ENCODE results near the gene SLC29A1. TPM values are rescaled to one million over a fixed set of nuclear protein-coding genes. Genes with fewer than 3 reads are reported as not detected.

Gene SLC29A1
- total RNA-seq, 1 donor from 2014 or later, result 17.3 TPM

DNA sequence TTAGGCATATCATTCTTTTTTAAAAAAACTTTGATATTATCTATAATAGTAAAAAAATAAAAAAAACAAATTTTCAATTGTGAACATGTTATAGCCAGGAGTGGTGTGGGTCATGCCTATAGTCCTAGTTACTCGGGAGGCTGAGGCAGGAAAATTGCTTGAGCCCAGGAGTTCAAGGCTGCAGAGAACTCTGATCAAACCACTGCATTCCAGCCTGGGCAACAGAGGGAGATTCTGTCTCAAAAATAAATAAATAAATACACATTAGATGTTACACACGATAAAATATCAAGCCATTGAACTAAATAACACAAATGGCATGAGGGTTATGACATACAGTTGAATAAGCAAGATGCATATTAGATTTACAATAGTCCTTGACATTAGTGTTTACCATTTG, 34.6 kb upstream of the SLC29A1 start:
- CTCF ChIA-PET, result interaction anchor here (1.0 kb wide), 1 partner anchor 16 kb away, joined by 3 read pairs; no protein-coding TSS in a partner anchor
- DNase-seq, result no peak
- H3K4me1 Mint-ChIP-seq, result no peaks in the 10 kb centered on the region

DNA sequence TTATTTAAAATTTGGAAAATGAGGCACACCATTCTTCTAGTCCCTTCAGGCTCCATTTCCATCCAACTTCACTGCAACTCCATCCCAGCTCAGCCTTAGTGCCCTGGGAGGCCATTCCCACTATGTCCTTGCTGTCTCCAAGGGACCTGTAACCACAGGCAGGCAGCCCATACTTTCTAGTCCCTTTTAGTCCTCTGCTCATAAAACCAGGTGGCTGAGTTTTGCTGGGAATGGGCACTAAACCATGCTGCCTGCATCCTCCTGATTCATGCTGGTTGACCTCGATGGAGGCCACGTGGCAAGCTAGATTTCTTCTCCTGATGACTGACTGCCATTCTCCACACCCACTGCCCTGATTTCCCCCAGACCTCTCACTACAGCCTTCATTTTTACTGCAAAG, 34.1 kb upstream of the SLC29A1 start:
- no peak overlapping the region for H3K4me3 Mint-ChIP-seq
- intact Hi-C loops (cut with micrococcal nuclease), result no loop called here

More for the DNA sequence above, 34.6 kb upstream of the SLC29A1 start:
- no peak overlapping the region for H3K27ac Mint-ChIP-seq
- intact Hi-C loops (cut with micrococcal nuclease), result no loop called here
- H3K4me3 Mint-ChIP-seq, result no peak overlapping the region
- H3K36me3 Mint-ChIP-seq (ENCODE audit: low read depth), result no peaks in the 10 kb centered on the region
- no peak for ATAC-seq (ENCODE audit: low read depth)
- TF ChIP-seq, protein P1, sequence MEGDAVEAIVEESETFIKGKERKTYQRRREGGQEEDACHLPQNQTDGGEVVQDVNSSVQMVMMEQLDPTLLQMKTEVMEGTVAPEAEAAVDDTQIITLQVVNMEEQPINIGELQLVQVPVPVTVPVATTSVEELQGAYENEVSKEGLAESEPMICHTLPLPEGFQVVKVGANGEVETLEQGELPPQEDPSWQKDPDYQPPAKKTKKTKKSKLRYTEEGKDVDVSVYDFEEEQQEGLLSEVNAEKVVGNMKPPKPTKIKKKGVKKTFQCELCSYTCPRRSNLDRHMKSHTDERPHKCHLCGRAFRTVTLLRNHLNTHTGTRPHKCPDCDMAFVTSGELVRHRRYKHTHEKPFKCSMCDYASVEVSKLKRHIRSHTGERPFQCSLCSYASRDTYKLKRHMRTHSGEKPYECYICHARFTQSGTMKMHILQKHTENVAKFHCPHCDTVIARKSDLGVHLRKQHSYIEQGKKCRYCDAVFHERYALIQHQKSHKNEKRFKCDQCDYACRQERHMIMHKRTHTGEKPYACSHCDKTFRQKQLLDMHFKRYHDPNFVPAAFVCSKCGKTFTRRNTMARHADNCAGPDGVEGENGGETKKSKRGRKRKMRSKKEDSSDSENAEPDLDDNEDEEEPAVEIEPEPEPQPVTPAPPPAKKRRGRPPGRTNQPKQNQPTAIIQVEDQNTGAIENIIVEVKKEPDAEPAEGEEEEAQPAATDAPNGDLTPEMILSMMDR (IDR thresholded peaks at IDR 0.05), result no peak
- H3K27me3 Mint-ChIP-seq, result peaks cover 13% of the 10 kb centered on the region
- POLR2A ChIA-PET, result no interaction called here
- no peaks in the 10 kb centered on the region for H3K9me3 Mint-ChIP-seq

DNA sequence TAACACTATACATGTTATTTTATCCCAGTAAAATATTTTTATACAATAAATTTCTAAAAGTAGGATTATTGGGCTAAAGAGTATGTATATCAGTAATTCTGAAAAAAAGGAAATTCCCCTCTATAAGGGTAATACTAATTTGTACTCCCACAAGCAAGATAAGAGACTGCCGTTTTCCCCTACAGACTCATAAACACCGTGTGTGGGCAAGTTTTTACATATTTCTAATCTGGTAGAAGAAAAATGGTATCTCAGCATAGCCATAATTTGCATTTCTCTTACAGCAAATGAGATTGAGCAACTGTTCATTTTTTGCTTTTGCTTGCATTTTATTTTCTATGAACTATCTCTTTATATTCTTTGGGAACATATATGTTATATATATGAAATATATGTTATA, 32.7 kb upstream of the SLC29A1 start:
- Mint-ChIP-seq H3K9me3 (no peaks in the 10 kb centered on the region), H3K36me3 (ENCODE audit: low read depth) (no peaks in the 10 kb centered on the region), H3K27me3 (peaks cover 13% of the 10 kb centered on the region), H3K4me1 (no peaks in the 10 kb centered on the region), H3K27ac (no peak overlapping the region), H3K4me3 (no peak overlapping the region)
- ChIA-PET CTCF (no interaction called here), POLR2A (interaction anchor here (1.0 kb wide), 1 partner anchor 56 kb away, joined by 4 read pairs; the partner anchor contains the start of gene HSP90AB1)
- DNase-seq (no peak), ATAC-seq (ENCODE audit: low read depth) (no peak)
- intact Hi-C loops (cut with micrococcal nuclease), result no loop called here
- TF ChIP-seq, protein P1 (IDR thresholded peaks at IDR 0.05), result no peak

More for the DNA sequence above, 34.1 kb upstream of the SLC29A1 start:
- TF ChIP-seq, protein P1 (IDR thresholded peaks at IDR 0.05), result no peak
- POLR2A ChIA-PET, result no interaction called here
- H3K4me1 Mint-ChIP-seq, result no peaks in the 10 kb centered on the region
- no peak overlapping the region for H3K27ac Mint-ChIP-seq
- no peak for ATAC-seq (ENCODE audit: low read depth)
- CTCF ChIA-PET, result no interaction called here
- H3K36me3 Mint-ChIP-seq (ENCODE audit: low read depth), result no peaks in the 10 kb centered on the region
- peaks cover 13% of the 10 kb centered on the region for H3K27me3 Mint-ChIP-seq
- no peak for DNase-seq
- H3K9me3 Mint-ChIP-seq, result no peaks in the 10 kb centered on the region

DNA sequence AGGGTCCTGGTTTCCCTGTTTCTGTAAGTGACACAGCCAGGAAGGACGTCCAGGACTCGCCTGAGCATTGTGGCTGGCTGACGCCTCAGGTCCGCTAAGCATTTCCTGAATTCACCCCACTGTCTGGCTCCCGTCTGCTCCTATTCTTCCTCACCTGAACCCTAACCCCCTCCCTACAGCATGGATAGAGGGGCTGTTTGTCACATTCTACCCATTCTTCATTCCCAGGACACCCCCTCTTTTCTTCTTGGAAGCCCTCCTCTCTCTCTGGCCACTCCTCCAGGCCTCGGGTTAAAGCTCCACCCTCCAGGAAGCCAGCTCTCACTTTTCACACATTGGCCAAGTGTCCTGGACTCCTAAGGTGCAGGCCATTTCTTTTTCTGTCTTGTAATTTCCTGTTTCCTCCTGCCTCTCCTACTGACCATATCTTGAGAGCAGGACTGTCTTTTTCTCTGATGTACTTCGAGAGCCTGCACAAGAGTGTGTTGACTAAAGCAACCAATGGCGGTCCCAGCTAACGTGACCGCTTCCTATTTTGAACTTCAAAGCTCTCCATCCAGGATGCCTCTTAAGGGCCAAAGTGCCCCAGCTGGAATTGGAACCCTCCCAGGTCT, 30.9 kb upstream of the SLC29A1 start:
- no peaks in the 10 kb centered on the region for H3K36me3 Mint-ChIP-seq (ENCODE audit: low read depth)
- no peak for ATAC-seq (ENCODE audit: low read depth)
- peaks cover 7% of the 10 kb centered on the region for H3K27me3 Mint-ChIP-seq
- DNase-seq, result no peak
- TF ChIP-seq, protein P1 (IDR thresholded peaks at IDR 0.05), result no peak
- H3K9me3 Mint-ChIP-seq, result no peaks in the 10 kb centered on the region
- POLR2A ChIA-PET, result no interaction called here
- CTCF ChIA-PET, result no interaction called here
- H3K4me1 Mint-ChIP-seq, result no peaks in the 10 kb centered on the region
- no peak overlapping the region for H3K27ac Mint-ChIP-seq
- intact Hi-C loops (cut with micrococcal nuclease), result no loop called here
- H3K4me3 Mint-ChIP-seq, result no peak overlapping the region

DNA sequence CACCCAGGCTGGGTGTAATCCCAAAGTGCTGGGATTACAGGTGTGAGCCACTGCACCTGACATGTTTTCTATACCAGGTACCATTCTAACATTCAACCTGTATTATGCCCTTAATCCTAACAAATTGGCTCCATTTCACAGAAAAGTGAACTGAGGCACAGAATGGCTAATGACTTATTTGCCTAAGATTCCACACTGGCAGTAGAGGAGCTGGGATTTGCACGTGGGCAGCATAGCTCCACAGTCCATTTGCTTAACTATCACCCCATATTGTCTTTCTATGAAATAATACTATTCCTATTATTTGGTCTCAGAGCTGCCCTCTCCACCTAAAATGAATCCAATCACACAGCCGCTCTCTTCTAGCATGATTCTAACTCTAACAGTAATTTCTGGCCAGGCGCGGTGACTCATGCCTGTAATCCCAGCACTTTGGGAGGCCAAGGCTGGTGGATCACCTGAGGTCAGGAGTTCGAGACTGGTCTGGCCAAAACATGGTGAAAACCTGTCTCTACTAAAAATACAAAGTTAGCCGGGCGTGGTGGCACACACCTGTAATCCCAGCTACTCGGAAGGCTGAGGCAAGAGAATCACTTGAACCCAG, 30.0 kb upstream of the SLC29A1 start:
- intact Hi-C loops (cut with micrococcal nuclease), result no loop called here
- POLR2A ChIA-PET, result no interaction called here
- peaks cover 6% of the 10 kb centered on the region for H3K27me3 Mint-ChIP-seq
- ATAC-seq (ENCODE audit: low read depth), result no peak
- H3K4me1 Mint-ChIP-seq, result no peaks in the 10 kb centered on the region
- H3K27ac Mint-ChIP-seq, result no peak overlapping the region
- no peak overlapping the region for H3K4me3 Mint-ChIP-seq
- no peaks in the 10 kb centered on the region for H3K36me3 Mint-ChIP-seq (ENCODE audit: low read depth)
- DNase-seq, result no peak
- no peaks in the 10 kb centered on the region for H3K9me3 Mint-ChIP-seq
- TF ChIP-seq, protein P1 (IDR thresholded peaks at IDR 0.05), result no peak
- CTCF ChIA-PET, result no interaction called here

All from activated B cell treated with CpG ODN at 0.5 μM for 24 hours (primary cell).